ENCODE data around the gene LARGE1.
A peak's percentile ranks its signal among the peaks of the same experiment; 100 is the strongest.

LARGE1 gene

DNA sequence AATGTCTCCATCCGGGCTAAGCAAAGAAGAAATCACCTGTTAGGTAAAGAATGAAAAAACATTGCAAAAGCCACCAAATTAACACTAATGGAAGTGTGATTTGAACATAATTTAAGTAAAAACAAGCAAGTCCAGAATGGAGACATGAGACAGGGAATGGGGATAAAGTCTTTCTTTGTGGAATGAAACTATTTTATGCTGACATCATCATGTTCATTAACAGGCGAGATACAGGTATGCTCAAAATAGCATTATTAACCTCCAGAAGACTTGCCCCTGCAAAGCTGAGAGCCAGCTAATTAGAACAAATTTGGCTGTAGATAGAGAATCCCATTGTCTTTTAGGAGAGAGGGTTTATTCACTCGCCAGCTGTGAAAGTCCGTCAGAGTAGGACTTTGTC lies 4.9 kb upstream of the LARGE1 start:
- DNase-seq (ENCODE audit: insufficient read length, low spot score) (no peak), FAIRE-seq (no peak)
- no peak for TF ChIP-seq PAX5 (IDR thresholded peaks at IDR 0.05; ENCODE audit: insufficient read depth, low read length, severe bottlenecking)
- TF ChIP-seq POLR2A (IDR thresholded peaks at IDR 0.05; ENCODE audit: low read depth, low read length): no peak
- TF ChIP-seq SPI1 (IDR thresholded peaks at IDR 0.05; ENCODE audit: low read depth, low read length): no peak
- no peak for TF ChIP-seq POU2F2 (IDR thresholded peaks at IDR 0.05; ENCODE audit: low read depth, low read length)
- no peak for TF ChIP-seq TAF1 (IDR thresholded peaks at IDR 0.05; ENCODE audit: low read depth, low read length)
- no peak for TF ChIP-seq POLR2AphosphoS5 (IDR thresholded peaks at IDR 0.05; ENCODE audit: low read depth, low read length)

DNA sequence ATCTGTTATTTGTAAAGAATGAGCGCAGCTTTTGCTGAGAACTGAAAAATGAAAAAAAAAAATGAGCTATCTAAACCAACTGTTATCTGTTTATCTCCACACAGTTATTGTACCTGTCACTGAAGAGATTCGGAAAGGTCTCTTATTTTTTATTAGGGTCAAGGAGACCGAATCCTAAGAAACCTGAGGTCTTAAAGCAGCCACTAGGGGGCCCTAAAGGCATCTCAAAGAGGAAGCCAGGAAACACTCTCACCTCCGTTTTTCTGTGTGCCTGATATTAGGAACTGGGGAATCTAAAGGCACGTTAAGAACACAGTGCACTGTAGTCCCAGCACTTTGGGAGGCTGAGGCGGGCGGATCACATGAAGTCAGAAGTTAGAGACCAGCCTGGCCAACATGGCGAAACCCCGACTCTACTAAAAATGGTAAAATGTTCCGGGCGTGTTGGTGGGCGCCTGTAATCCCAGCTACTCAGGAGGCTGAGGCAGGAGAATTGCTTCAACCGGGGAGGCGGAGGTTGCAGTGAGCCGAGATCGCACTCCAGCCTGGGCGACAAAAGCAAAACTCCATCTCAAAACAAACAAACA lies 3.5 kb upstream of the LARGE1 start:
- peak; percentile 23 for DNase-seq (ENCODE audit: insufficient read length, low spot score)
- TF ChIP-seq PAX5 (IDR thresholded peaks at IDR 0.05; ENCODE audit: insufficient read depth, low read length, severe bottlenecking): no peak
- TF ChIP-seq SPI1 (IDR thresholded peaks at IDR 0.05; ENCODE audit: low read depth, low read length): peak; percentile 45; the same call in 1 of the 2 replicates
- peak; percentile 28 for FAIRE-seq

GRCh38 chr22:33923033-33923432 lies 2.8 kb upstream of the LARGE1 start:
- DNase-seq (ENCODE audit: insufficient read length, low spot score) (no peak), FAIRE-seq (no peak)
- TF ChIP-seq PAX5 (IDR thresholded peaks at IDR 0.05; ENCODE audit: insufficient read depth, low read length, severe bottlenecking): no peak
- TF ChIP-seq TAF1 (IDR thresholded peaks at IDR 0.05; ENCODE audit: low read depth, low read length): no peak
- no peak for TF ChIP-seq POU2F2 (IDR thresholded peaks at IDR 0.05; ENCODE audit: low read depth, low read length)

- FAIRE-seq (peak; percentile 20), DNase-seq (ENCODE audit: insufficient read length, low spot score) (no peak)
- TF ChIP-seq SPI1 (IDR thresholded peaks at IDR 0.05; ENCODE audit: low read depth, low read length) (no peak), POLR2A (IDR thresholded peaks at IDR 0.05; ENCODE audit: low read depth, low read length) (no peak), PAX5 (IDR thresholded peaks at IDR 0.05; ENCODE audit: insufficient read depth, low read length, severe bottlenecking) (no peak), POLR2AphosphoS5 (IDR thresholded peaks at IDR 0.05; ENCODE audit: low read depth, low read length) (no peak), TAF1 (IDR thresholded peaks at IDR 0.05; ENCODE audit: low read depth, low read length) (no peak)
Measured at GRCh38 chr22:33922349-33922681, 2.0 kb upstream of the LARGE1 start.

DNA sequence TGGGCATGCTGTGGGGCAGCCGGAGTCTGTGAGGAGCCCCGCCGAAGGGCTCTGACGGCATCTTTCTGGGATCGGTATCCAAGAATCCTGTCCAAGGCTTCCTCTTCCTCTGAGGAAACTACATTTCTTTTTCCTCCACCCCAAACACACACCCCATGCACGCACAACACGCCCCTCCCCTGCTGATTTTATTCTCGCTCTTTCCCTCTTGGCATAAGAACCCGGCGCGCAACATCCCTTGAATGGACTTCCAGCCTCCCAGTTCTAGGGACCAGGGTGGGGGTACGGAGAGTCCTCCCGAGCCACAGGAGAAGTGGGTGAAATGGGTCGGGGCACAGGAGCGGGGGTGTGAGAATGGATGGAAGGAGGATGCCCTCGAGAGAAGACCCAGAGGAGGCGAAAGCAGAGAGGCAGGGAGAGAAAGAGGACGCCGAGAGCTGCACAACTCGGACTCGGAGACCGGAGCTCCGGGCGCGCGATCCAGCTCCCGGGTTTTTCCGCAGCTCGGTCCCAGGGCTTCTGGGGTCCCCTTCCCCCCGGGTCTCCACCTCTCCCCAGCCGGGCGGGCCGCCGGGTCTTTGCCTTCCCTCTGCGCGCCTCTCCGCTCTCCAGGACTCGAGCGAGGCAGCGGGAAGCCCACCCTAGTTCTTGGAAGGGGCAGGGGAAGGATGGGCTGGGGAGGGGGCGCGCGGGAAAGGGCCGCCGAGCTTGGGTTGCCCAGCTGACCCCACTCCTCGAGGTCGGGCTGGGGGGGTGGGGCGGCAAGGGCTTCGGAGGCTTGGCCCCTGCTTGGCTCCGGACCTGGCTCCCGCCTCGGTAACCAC lies 1.5 kb upstream of the LARGE1 start:
- DNase-seq (ENCODE audit: insufficient read length, low spot score) (peak; percentile 53), FAIRE-seq (no peak)
- TF ChIP-seq POU2F2 (IDR thresholded peaks at IDR 0.05; ENCODE audit: low read depth, low read length) (no peak), TAF1 (IDR thresholded peaks at IDR 0.05; ENCODE audit: low read depth, low read length) (0 out of 2 replicates have a peak, but pooled peaks have one; percentile 12)

- TF ChIP-seq POLR2A (IDR thresholded peaks at IDR 0.05; ENCODE audit: low read depth, low read length) (peak; percentile 70), TAF1 (IDR thresholded peaks at IDR 0.05; ENCODE audit: low read depth, low read length) (peak; percentile 85), POLR2AphosphoS5 (IDR thresholded peaks at IDR 0.05; ENCODE audit: low read depth, low read length) (peak; percentile 81), SPI1 (IDR thresholded peaks at IDR 0.05; ENCODE audit: low read depth, low read length) (no peak), POU2F2 (IDR thresholded peaks at IDR 0.05; ENCODE audit: low read depth, low read length) (0 out of 2 replicates have a peak, but pooled peaks have one; percentile 12)
- FAIRE-seq (peak; percentile 91), DNase-seq (ENCODE audit: insufficient read length, low spot score) (peak; percentile 86)
Measured at GRCh38 chr22:33920927-33921524, 750 bp upstream of the LARGE1 start.

GRCh38 chr22:33919391-33920196 lies 682 bp downstream of the LARGE1 start:
- peak; percentile 32; the same call in 1 of the 2 replicates for TF ChIP-seq POLR2A (IDR thresholded peaks at IDR 0.05; ENCODE audit: low read depth, low read length)
- TF ChIP-seq SPI1 (IDR thresholded peaks at IDR 0.05; ENCODE audit: low read depth, low read length): 0 out of 2 replicates have a peak, but pooled peaks have one; percentile 5
- no peak for TF ChIP-seq POLR2AphosphoS5 (IDR thresholded peaks at IDR 0.05; ENCODE audit: low read depth, low read length)
- no peak; the same call in 1 of the 2 replicates for TF ChIP-seq TAF1 (IDR thresholded peaks at IDR 0.05; ENCODE audit: low read depth, low read length)
- DNase-seq (ENCODE audit: insufficient read length, low spot score) (peak; percentile 25), FAIRE-seq (peak; percentile 83)

- DNase-seq (ENCODE audit: insufficient read length, low spot score): no peak
- TF ChIP-seq SPI1 (IDR thresholded peaks at IDR 0.05; ENCODE audit: low read depth, low read length) (no peak), POLR2AphosphoS5 (IDR thresholded peaks at IDR 0.05; ENCODE audit: low read depth, low read length) (no peak), POU2F2 (IDR thresholded peaks at IDR 0.05; ENCODE audit: low read depth, low read length) (no peak), PAX5 (IDR thresholded peaks at IDR 0.05; ENCODE audit: insufficient read depth, low read length, severe bottlenecking) (no peak), TAF1 (IDR thresholded peaks at IDR 0.05; ENCODE audit: low read depth, low read length) (no peak), POLR2A (IDR thresholded peaks at IDR 0.05; ENCODE audit: low read depth, low read length) (no peak)
- no peak for FAIRE-seq
Measured at GRCh38 chr22:33918676-33919365, 1.5 kb downstream of the LARGE1 start.

DNA sequence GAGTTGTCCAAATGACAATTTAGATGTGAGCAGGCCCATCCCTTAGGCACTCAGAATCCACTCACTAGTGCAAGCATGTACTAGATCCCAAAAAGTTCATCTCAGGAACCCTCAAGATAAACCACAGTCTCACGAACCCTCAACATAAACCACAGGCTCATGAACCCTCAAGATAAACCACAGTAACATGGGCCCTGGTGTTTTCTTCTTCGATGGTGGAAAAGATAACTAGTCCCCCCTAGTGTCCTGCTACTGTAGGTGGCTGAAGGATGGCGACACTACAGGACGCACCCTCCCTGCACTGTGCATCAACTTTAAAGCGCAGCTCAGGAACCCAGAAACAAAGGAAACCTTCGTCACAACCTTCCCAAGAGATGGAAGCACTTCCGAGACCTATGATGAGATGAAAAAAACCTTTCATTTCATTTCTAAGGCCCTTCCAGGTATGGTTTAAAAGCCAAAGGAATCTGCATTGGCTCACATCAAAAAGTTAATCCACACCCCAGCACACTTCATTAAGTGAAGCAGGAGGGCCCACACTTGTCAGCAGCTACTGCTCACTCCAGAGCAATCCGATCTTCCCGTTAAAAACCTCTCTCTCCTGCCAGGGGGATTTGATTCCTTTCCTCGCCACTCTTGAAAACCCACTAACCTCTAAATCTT lies 2.4 kb downstream of the LARGE1 start:
- no peak for TF ChIP-seq SPI1 (IDR thresholded peaks at IDR 0.05; ENCODE audit: low read depth, low read length)
- no peak for TF ChIP-seq POLR2AphosphoS5 (IDR thresholded peaks at IDR 0.05; ENCODE audit: low read depth, low read length)
- TF ChIP-seq TAF1 (IDR thresholded peaks at IDR 0.05; ENCODE audit: low read depth, low read length): no peak
- TF ChIP-seq POU2F2 (IDR thresholded peaks at IDR 0.05; ENCODE audit: low read depth, low read length): no peak
- 0 out of 2 replicates have a peak, but pooled peaks have one; percentile 32 for TF ChIP-seq POLR2A (IDR thresholded peaks at IDR 0.05; ENCODE audit: low read depth, low read length)
- TF ChIP-seq PAX5 (IDR thresholded peaks at IDR 0.05; ENCODE audit: insufficient read depth, low read length, severe bottlenecking): no peak
- no peak for DNase-seq (ENCODE audit: insufficient read length, low spot score)
- FAIRE-seq: peak; percentile 73
